ENCODE results near the gene EPO.

- TF ChIP-seq CTCF (conservative IDR thresholded peaks at IDR 0.05; ENCODE audit: low read length) (no peak), EZH2phosphoT487 (IDR thresholded peaks at IDR 0.05; ENCODE audit: borderline replicate concordance) (no peak)
Measured at GRCh38 chr7:100714725-100715124, 5.5 kb upstream of the EPO start.

Measured in Loucy (cell line).